ENCODE measurements around the gene EIF2D.

DNA sequence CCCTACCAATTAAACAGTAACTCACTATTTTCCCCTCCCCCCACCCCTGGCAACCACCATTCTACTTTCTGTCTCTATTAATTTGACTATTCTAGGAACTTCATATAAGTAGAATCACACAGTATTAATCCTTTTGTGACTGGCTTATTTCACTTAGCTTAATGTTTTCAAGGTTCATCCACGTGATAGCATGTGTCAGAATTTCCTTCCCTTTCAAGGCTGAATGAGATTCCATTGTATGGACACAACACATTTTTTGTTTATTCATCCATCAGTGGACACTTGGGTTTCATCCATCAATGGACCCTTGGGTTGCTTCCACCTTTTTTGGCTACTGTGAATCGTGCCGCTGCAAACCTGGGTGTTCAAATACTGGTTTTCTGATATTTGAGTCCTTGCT lies 41.7 kb downstream of the EIF2D start:
- TF ChIP-seq, protein P1, sequence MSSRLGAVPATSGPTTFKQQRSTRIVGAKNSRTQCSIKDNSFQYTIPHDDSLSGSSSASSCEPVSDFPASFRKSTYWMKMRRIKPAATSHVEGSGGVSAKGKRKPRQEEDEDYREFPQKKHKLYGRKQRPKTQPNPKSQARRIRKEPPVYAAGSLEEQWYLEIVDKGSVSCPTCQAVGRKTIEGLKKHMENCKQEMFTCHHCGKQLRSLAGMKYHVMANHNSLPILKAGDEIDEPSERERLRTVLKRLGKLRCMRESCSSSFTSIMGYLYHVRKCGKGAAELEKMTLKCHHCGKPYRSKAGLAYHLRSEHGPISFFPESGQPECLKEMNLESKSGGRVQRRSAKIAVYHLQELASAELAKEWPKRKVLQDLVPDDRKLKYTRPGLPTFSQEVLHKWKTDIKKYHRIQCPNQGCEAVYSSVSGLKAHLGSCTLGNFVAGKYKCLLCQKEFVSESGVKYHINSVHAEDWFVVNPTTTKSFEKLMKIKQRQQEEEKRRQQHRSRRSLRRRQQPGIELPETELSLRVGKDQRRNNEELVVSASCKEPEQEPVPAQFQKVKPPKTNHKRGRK (tag; IDR thresholded peaks at IDR 0.05) = no peak
- no peak for TF ChIP-seq CTCF (IDR thresholded peaks at IDR 0.05 in 2 of 3, conservative IDR thresholded peaks at IDR 0.05 in 1 of 3; ENCODE audit: insufficient read depth in 2 of 3, low read depth in 1 of 3, low read length in 3 of 3)
- no peak for TF ChIP-seq SRF (CRISPR knock-in tag; IDR thresholded peaks at IDR 0.05)
- no peak for TF ChIP-seq RAD21 (CRISPR knock-in tag; conservative IDR thresholded peaks at IDR 0.05 in 1 of 2, IDR thresholded peaks at IDR 0.05 in 1 of 2)
- no peak for TF ChIP-seq BHLHE40 (IDR thresholded peaks at IDR 0.05; ENCODE audit: low read length)
- TF ChIP-seq MYC (IDR thresholded peaks at IDR 0.05; ENCODE audit: low read depth, low read length) = no peak
- no peak for TF ChIP-seq MYC (CRISPR knock-in tag; IDR thresholded peaks at IDR 0.05; ENCODE audit: borderline replicate concordance, low read depth)
- TF ChIP-seq NFRKB (IDR thresholded peaks at IDR 0.05; ENCODE audit: low read depth) = no peak
- no peak for TF ChIP-seq ELF4 (CRISPR knock-in tag; IDR thresholded peaks at IDR 0.05)
